Measurements from ENCODE around the gene EIF3B.
"Not testable (repeated sequence)": the region's sequence is repeated elsewhere in the genome, so short reads cannot be mapped to it uniquely, and the experiment has no call there.

Gene EIF3B

DNA sequence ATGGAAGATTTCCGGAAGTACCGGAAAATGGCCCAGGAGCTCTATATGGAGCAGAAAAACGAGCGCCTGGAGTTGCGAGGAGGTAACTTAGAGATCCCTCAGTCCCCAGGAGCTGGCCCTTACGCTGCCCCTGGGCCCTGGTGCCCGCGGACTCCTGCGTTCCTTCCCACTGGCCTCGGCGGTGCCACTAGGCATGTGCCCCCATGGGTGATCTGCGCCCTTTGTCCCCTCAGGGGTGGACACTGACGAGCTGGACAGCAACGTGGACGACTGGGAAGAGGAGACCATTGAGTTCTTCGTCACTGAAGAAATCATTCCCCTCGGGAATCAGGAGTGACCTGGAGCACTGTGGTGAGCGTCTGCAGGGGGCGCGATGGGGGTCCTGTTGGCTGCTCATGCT lies 24.5 kb downstream of the EIF3B start:
- DNase-seq, result no peak

- DNase-seq, result no peak
Measured at GRCh38 chr7:2379821-2380450, 25.3 kb downstream of the EIF3B start.

- DNase-seq, result no peak
Measured at GRCh38 chr7:2380461-2380860, 25.8 kb downstream of the EIF3B start.

- no peak for DNase-seq
Measured at GRCh38 chr7:2381227-2381626, 26.6 kb downstream of the EIF3B start.

DNA sequence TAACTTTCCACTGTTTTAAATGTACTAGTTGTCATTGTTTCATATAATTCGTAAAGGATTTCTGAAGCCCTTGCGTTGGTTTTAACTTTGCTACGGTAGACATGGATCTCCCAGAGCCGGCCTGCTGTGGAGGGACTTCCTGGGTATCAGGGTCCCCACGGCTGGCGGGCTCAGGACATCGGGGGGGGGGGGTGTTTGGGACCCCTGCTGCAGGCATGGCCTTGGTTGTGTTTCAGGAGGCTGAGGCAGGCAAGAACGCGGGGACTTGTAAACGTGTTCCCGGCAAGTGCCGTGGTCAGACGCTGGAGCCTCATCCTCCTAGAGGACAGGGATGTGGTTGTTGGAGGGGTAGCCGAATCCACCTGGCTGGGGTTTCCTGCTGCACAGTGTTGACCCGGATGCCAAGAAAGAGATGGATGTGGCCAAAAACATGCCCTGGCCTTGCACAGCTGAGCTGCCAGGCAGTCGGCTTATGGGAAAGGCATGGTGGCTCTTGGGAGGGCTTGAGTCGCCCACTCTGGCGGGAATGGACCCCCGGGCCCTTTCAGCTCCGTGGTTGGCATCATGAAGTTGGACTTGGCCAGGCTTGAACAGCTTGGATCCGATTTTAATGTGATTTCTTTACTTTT lies 27.4 kb downstream of the EIF3B start:
- DNase-seq, result no peak

- DNase-seq, result no peak
Measured at GRCh38 chr7:2383543-2384274, 29.1 kb downstream of the EIF3B start.

DNA sequence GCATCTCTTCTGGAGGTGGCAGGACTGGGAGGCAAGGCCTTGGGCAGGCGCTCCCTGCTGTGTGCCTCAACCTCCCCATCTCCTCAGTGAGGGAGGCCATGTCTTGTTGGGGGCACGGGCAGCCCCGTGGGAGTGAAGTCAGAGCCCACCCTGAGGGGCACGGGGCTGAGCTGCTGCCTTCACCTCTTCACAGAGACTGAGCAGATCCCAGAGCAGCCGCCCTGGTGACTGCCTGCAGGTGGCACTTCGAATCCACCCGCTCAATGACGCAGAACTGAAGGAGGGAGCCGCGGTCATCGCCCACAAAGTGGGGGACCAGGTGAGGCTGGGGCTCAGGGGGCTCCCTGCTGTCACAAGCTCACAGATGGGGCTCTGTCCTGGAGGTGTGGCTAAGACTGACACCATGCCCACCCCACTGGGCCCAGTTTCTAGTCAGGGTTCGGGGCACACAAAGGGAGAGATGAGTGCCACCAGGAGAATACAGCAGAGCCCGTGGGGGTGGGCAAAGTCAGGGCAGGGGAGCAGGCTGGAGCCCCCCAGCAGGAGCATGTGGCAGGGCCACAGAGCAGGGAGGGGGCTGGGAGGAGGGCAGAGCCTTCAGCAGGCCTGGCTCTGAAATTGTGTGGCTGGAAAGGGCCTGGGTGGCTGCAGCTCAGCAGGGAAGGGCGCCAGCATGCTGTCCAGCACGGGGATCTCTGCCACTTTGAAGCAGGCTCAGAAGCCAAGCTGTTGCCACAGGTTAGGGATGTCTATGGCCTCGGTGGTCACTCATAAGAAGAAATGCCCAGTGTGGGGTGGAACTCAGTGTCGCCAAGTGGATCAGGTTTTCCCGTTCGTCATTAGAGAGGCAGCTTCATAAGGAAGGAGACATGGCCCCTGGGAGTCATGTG lies 30.0 kb downstream of the EIF3B start:
- DNase-seq, result no peak

DNA sequence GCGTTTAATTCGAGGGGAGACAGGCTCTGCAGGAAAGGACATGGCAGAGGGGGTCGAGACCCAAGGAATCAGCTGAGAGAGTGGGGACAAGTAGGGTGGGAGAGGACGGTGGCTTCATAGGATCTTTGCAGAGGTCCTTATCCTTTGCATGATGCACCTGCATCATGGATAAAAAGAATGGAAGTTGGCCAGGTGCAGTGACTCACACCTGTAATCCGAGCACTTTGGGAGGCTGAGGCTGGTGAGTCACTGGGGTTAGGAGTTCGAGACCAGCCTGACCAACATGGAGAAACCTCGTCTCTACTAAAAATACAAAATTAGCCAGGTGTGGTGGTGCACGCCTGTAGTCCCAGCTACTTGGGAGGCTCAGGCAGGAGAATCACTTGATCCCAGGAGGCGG lies 31.5 kb downstream of the EIF3B start:
- not testable (repeated sequence) for DNase-seq

DNA sequence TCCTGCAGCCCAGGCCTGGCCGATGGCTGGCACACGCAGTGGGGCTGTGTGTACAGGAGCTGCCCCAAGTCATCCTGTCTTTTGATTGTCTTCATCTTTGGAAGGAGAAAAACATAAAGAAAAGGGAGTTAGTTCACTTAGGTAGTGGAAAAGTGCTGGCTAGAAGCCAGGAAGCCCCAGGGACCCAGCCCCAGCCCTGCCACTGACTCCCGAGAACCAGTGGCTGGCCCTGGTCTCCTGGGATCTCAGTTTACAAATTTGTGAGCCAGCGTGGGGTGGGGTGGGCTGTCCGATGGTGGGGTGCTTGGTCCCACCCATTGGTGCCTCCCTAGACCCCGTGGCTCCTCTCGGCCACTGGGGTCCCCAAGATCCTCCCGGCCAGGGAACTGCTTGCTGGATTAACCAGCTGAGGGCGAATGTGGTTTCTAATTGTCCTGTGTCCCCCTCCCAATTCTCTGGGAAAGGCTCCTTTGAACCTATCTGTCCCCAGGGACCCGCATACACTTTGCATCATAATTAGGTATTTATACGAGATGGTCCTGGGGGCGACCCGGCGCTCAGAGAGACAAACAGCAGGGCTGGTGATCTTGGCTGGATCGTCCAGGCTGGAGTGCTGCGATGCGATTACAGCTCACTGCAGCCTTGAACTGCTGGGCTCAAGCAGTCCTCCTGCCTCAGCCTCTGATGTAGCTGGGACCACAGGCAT lies 32.5 kb downstream of the EIF3B start:
- no peak for DNase-seq

GRCh38 chr7:2387897-2388636 lies 33.4 kb downstream of the EIF3B start:
- DNase-seq, result no peak

DNA sequence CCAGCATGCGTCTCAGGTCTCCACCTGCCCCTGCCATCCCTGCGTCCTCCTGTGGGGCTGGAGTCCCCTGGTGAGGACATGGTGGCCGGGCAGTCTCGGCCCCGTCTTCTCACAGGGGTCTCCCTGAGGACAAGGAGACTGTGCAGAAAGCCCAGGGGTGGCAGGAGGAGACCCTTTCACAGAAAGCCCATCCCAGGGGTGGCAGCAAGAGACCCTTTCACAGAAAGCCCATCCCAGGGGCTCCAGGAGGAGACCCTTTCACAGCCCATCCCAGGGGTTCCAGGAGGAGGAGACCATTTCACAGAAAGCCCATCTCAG lies 34.0 kb downstream of the EIF3B start:
- no peak for DNase-seq

DNA sequence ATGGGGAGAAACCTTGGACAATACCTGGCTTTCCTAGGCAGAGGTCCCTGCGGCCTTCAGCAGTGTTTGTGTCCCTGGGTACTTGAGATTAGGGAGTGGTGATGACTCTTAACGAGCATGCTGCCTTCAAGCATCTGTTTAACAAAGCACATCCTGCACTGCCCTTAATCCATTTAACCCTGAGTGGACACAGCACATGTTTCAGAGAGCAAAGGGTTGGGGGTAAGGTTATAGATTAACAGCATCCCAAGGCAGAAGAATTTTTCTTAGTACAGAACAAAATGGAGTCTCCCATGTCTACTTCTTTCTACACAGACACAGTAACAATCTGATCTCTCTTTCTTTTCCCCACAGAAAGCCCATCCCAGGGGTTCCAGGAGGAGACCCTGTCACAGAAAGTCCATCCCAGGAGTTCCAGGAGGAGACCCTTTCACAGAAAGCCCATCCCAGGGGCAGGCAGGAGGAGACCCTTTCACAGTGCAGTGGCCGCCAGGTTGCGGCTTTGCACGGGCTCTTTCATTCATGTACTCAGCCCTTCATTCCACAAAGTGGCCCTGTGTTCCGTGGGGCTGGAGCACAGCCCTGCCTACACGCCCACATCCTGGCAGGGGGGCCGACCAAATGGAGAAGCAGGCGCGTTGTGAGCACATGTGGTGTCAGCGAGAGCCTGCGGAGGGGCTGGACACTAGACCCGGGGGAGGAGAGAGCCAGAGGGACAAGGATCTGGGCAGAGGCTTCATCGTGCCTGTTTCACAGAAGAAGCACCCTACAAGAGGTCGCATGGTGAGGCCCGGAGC lies 35.6 kb downstream of the EIF3B start:
- not testable (repeated sequence) for DNase-seq

DNA sequence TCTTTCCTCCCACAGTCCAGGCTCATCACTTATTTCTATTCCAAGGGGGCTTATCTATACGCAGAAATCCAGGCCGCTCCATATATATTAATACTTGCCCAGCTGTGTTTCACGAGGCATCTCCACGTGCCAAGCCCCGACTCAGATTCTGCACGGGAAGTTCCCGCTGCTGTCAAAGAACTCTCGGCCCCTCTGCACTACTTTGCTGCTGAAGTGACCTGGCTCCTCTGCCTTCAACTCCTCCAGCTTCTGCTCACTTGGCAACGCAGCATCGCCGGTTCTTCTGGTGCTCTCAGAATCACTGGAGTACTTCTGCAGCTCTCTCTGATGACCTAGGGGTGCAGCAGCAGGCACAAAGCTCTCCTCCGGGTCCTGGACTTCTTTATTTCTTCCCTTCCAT lies 39.1 kb downstream of the EIF3B start:
- DNase-seq, result no peak

DNA sequence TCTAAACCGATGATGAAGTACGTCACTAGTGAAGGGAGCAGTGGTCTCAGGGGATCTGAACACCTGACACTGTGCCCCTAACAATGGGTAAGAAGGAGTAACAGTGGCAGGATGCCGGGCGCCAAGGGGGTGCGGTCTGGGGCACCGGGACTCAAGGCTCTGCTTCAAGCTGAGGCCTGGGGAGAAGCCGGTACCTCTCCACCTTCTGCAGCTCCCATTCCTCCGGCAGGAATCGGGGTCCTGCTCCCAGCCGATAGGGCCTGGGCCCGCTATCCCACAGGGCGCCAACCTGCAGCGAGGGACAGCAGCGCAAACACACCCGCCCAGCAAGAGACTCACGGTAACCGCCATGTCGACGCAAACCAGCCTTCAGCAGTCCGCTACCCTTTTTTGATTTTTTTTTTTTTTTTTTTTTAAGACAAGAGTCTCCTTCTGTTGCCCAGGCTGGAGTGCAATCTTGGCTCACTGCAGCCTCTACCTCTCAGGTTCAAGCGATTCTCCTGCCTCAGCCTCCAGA lies 40.0 kb downstream of the EIF3B start:
- DNase-seq, result no peak

- DNase-seq, result no peak
Measured at GRCh38 chr7:2398506-2398905, 43.9 kb downstream of the EIF3B start.

- DNase-seq, result peak; percentile 83
Measured at GRCh38 chr7:2399848-2400587, 45.4 kb downstream of the EIF3B start.

DNA sequence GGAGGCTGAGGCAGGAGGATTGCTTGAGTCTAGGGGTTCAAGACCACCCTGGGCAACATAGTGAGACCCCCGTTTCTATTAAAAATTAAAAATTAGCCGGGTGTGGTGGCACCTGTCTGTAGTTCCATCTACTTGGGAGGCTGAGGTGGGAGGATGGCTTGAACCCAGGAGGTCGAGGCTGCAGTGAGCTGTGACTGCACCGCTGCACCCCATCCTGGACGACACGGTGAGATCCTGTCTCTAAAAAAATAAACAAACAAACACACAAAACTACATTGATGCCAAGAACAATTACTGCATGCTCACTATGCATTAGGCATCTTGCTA lies 48.0 kb downstream of the EIF3B start:
- DNase-seq, result no peak

DNA sequence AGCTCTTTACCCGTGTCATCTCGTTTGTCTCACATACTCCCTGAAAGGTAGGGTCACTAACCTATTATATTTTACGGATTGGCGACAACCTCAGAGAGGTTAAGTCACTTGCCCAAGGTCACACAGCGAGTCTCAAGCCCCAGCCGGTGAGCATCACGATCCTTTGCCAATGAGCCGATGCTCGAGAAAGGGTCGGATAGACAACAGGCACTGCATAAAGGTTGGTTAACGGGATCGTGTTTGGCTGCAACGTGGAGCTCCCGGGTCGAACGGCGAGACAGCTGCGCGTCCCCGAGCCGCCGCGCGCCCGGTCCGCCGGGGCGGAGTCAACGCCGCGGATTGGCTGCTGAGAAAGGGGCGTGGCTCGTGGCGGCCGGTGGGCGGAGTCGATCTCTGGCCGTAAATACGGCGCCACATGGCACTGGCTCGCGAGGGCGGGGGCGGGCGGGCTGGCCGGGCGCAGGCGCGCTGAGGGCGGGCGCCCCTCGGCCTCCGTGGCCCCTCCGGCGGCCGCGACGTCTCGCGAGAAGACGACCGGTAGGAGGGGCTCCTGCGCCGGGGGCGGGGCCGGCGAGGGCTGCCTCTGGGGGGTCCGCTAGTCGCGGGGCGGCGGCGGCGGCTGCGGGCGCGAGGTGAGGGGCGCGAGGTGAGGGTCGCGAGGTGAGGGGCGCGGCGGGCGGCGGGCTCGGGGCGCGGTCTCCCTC lies 48.5 kb downstream of the EIF3B start, which contains the start of gene CHST12:
Gene CHST12, plus strand, starts transcription at position 598 of the 704 bp plus-strand sequence. CDS start 29,029 bp downstream, outside the sequence.
- DNase-seq, result peak; percentile 91
